HL-60 (cell line): ENCODE data around the gene SP140.

ENCODE experiments used
- DNase-seq, 2 experiments: peaks; one replicate each; pipeline ENCODE4 v3.0.0-alpha.2; 2010 to 2020; ENCODE audit warnings: low read depth in 1 of 2, low spot score in 1 of 2
- H3K27ac ChIP-seq: fragments of 250-450 bp; sonication (Bioruptor Pico); replicated peaks from 2 replicates; pipeline ENCODE4 v1.5.1; 2020; ENCODE audit warnings: mild to moderate bottlenecking, moderate library complexity
- H3K27me3 ChIP-seq: fragments of 250-450 bp; sonication (Bioruptor Pico); 2 replicates; pipeline ENCODE4 v1.5.1; 2021; ENCODE audit warnings: mild to moderate bottlenecking, moderate library complexity; ENCODE audit not compliant: insufficient read depth, poor library complexity, severe bottlenecking
- H3K4me3 ChIP-seq: replicated peaks from 2 replicates; pipeline ENCODE4 v1.5.1; 2011; ENCODE audit warnings: mild to moderate bottlenecking, control low read depth, low read length; ENCODE audit not compliant: insufficient read depth
- CTCF ChIP-seq: IDR thresholded peaks from one replicate; pipeline ENCODE4 v1.5.1; 2011; ENCODE audit warnings: low read length, control low read depth, inconsistent platforms; ENCODE audit not compliant: insufficient read depth
- GABPA ChIP-seq: IDR thresholded peaks from 2 replicates; pipeline ENCODE4 v1.6.1; 2012; ENCODE audit warnings: low read depth
- POLR2AphosphoS5 ChIP-seq: IDR thresholded peaks from 2 replicates; pipeline ENCODE4 v1.6.1; 2012; ENCODE audit warnings: low read depth
- REST ChIP-seq: IDR thresholded peaks from 2 replicates; pipeline ENCODE4 v1.6.1; 2012; ENCODE audit warnings: low read depth; ENCODE audit not compliant: insufficient replicate concordance
- SPI1 ChIP-seq: IDR thresholded peaks from 2 replicates; pipeline ENCODE4 v1.6.1; 2012; ENCODE audit warnings: low read depth, mild to moderate bottlenecking, borderline replicate concordance

Gene SP140

GRCh38 chr2:230179907-230180306 lies 45.6 kb upstream of the SP140 start:
- H3K27me3 ChIP-seq, result no peaks in the 10 kb centered on the region
- DNase-seq, result no peak
- TF ChIP-seq GABPA, result no peak
- no peak for TF ChIP-seq CTCF
- no peak for TF ChIP-seq POLR2AphosphoS5
- TF ChIP-seq SPI1, result no peak
- no peak for TF ChIP-seq REST
- no peak overlapping the region for H3K27ac ChIP-seq
- no peak overlapping the region for H3K4me3 ChIP-seq

GRCh38 chr2:230181195-230181594 lies 44.3 kb upstream of the SP140 start:
- TF ChIP-seq REST, result no peak
- TF ChIP-seq POLR2AphosphoS5, result no peak
- no peak for TF ChIP-seq SPI1
- no peak for TF ChIP-seq GABPA
- H3K27ac ChIP-seq, result no peak overlapping the region
- DNase-seq, result no peak
- H3K4me3 ChIP-seq, result no peak overlapping the region
- H3K27me3 ChIP-seq, result no peaks in the 10 kb centered on the region

- TF ChIP-seq REST, result no peak
- TF ChIP-seq CTCF, result no peak
- TF ChIP-seq POLR2AphosphoS5, result no peak
- no peak for TF ChIP-seq SPI1
- TF ChIP-seq GABPA, result no peak
- DNase-seq, result no peak
- H3K27ac ChIP-seq, result no peak overlapping the region
- H3K27me3 ChIP-seq, result no peaks in the 10 kb centered on the region
- no peak overlapping the region for H3K4me3 ChIP-seq
Observed at GRCh38 chr2:230184727-230185578, 40.6 kb upstream of the SP140 start.
